Measurements from ENCODE around the gene SCYGR1. TPM values are rescaled to one million over a fixed set of nuclear protein-coding genes. Genes with fewer than 3 reads are reported as not detected.

The SCYGR1 gene
- total RNA-seq, 2 experiments from 2014 or later, result not detected

DNA sequence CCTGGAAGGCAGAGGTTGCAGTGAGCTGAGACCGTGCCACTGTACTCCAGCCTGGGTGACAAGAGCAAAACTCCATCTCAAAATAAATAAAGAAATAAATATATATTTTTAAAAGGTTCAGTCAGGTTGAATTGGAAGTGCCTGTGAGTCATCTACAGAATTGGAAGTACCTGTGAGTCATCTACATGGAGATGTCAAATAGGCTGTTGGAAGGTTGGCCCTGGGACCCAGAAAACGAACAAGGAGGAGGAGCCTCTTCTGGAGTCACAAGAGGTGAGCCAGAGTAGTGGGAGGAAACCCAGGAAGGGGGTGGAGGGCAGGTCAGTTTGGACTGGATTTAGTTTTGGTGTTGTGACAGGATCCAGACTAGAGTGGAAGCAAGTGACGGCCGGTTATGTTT, 15.2 kb upstream of the SCYGR1 start:
- H3K27me3 Mint-ChIP-seq, result no peaks in the 10 kb centered on the region
- CTCF ChIA-PET, result no interaction called here
- H3K4me3 ChIP-seq (ENCODE audit: low read length), result no peak overlapping the region
- H3K4me3 Mint-ChIP-seq, result no peak overlapping the region
- H3K27ac Mint-ChIP-seq, result no peak overlapping the region
- H3K36me3 ChIP-seq (ENCODE audit: insufficient read depth, low read length), result no peaks in the 10 kb centered on the region
- no peaks in the 10 kb centered on the region for H3K36me3 Mint-ChIP-seq (ENCODE audit: low read depth)
- H3K27ac ChIP-seq (ENCODE audit: low read depth in 1 of 2, low read length in 2 of 2), result no peak overlapping the region
- POLR2A ChIA-PET, result no interaction called here
- peaks cover 19% of the 10 kb centered on the region for H3K4me1 Mint-ChIP-seq (ENCODE audit: low read depth)
- no peaks in the 10 kb centered on the region for H3K27me3 ChIP-seq (ENCODE audit: control insufficient read depth in 1 of 2, insufficient read depth in 2 of 2, low read length in 2 of 2)
- H3K9me3 ChIP-seq (ENCODE audit: control insufficient read depth in 1 of 2, insufficient read depth in 1 of 2, low read length in 2 of 2), result no peaks in the 10 kb centered on the region
- H3K9me3 Mint-ChIP-seq, result no peaks in the 10 kb centered on the region
- peaks cover 2% of the 10 kb centered on the region for H3K4me1 ChIP-seq (ENCODE audit: insufficient read depth, low read length)
- intact Hi-C loops (cut with DNase I, micrococcal nuclease), result no loop called here
- ATAC-seq (ENCODE audit: poor library complexity) (no peak), DNase-seq (peak in 1 of 14 experiments; percentile 26)
- TF ChIP-seq CTCF (IDR thresholded peaks at IDR 0.05), result no peak

DNA sequence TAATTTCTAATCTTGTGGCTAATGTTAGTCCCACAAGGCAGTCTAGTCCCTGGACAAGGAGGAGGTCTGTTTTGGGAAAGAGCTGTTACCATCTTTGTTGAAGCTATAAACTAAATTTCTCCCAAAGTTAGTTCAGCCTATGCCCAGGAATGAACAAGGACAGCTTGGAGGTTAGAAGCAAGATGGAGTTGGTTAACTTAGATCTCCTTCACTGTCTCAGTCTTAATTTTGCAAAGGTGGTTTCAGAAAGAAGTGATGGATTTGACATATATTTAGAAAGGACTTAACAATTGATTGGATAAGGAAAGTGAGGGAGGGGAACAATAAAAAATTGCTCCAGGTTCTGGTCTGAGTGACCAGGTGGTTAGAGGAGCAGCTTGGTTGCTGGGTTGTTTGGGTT, 14.6 kb upstream of the SCYGR1 start:
- Mint-ChIP-seq H3K4me1 (ENCODE audit: low read depth) (peaks cover 19% of the 10 kb centered on the region), H3K4me3 (no peak overlapping the region), H3K27ac (no peak overlapping the region), H3K9me3 (no peaks in the 10 kb centered on the region), H3K27me3 (no peaks in the 10 kb centered on the region), H3K36me3 (ENCODE audit: low read depth) (no peaks in the 10 kb centered on the region)
- intact Hi-C loops (cut with DNase I, micrococcal nuclease), result no loop called here
- Histone ChIP-seq H3K4me3 (ENCODE audit: low read length) (no peak overlapping the region), H3K9me3 (ENCODE audit: control insufficient read depth in 1 of 2, insufficient read depth in 1 of 2, low read length in 2 of 2) (no peaks in the 10 kb centered on the region), H3K27ac (ENCODE audit: low read depth in 1 of 2, low read length in 2 of 2) (no peak overlapping the region), H3K36me3 (ENCODE audit: insufficient read depth, low read length) (no peaks in the 10 kb centered on the region), H3K4me1 (ENCODE audit: insufficient read depth, low read length) (peaks cover 5% of the 10 kb centered on the region), H3K27me3 (ENCODE audit: control insufficient read depth in 1 of 2, insufficient read depth in 2 of 2, low read length in 2 of 2) (no peaks in the 10 kb centered on the region)
- no peak for TF ChIP-seq CTCF (IDR thresholded peaks at IDR 0.05)
- POLR2A ChIA-PET, result no interaction called here
- ATAC-seq (ENCODE audit: poor library complexity), result no peak
- DNase-seq, result no peak
- CTCF ChIA-PET, result no interaction called here

GRCh38 chr2:227401550-227401949, 13.8 kb upstream of the SCYGR1 start:
- intact Hi-C loops (cut with DNase I, micrococcal nuclease), result no loop called here
- TF ChIP-seq CTCF (IDR thresholded peaks at IDR 0.05), result no peak
- no peaks in the 10 kb centered on the region for H3K9me3 ChIP-seq (ENCODE audit: control insufficient read depth in 1 of 2, insufficient read depth in 1 of 2, low read length in 2 of 2)
- ATAC-seq (ENCODE audit: poor library complexity), result no peak
- no peak overlapping the region for H3K27ac ChIP-seq (ENCODE audit: low read depth in 1 of 2, low read length in 2 of 2)
- no peaks in the 10 kb centered on the region for H3K36me3 ChIP-seq (ENCODE audit: insufficient read depth, low read length)
- ChIA-PET CTCF (no interaction called here), POLR2A (no interaction called here)
- DNase-seq, result no peak
- Mint-ChIP-seq H3K4me3 (no peak overlapping the region), H3K4me1 (ENCODE audit: low read depth) (peaks cover 18% of the 10 kb centered on the region), H3K27ac (no peak overlapping the region), H3K9me3 (no peaks in the 10 kb centered on the region), H3K27me3 (no peaks in the 10 kb centered on the region), H3K36me3 (ENCODE audit: low read depth) (no peaks in the 10 kb centered on the region)
- H3K4me3 ChIP-seq (ENCODE audit: low read length), result no peak overlapping the region
- H3K27me3 ChIP-seq (ENCODE audit: control insufficient read depth in 1 of 2, insufficient read depth in 2 of 2, low read length in 2 of 2), result no peaks in the 10 kb centered on the region
- peaks cover 5% of the 10 kb centered on the region for H3K4me1 ChIP-seq (ENCODE audit: insufficient read depth, low read length)

Measured in CD4-positive, alpha-beta T cell (primary cell).